ENCODE data around the gene GLCCI1.

Gene GLCCI1

GRCh38 chr7:7970237-7970530 is 1.6 kb downstream of the GLCCI1 start:
- Histone ChIP-seq H3K18ac (ENCODE audit: low read length) (no peak overlapping the region), H3K9ac (ENCODE audit: low read length) (no peak overlapping the region), H3K4ac (ENCODE audit: low read depth, low read length) (no peak overlapping the region), H4K12ac (ENCODE audit: low read depth, low read length) (no peak overlapping the region), H3K9me3 (ENCODE audit: insufficient read depth, low read depth, low read length) (no peaks in the 10 kb centered on the region), H3K4me2 (ENCODE audit: low read length) (peak overlapping the region; percentile 78), H2BK12ac (ENCODE audit: low read length) (no peak overlapping the region), H2AFZ (ENCODE audit: insufficient read depth, low read length, poor library complexity) (no peak overlapping the region), H3K27ac (ENCODE audit: low read depth, low read length) (no peak overlapping the region), H2BK5ac (ENCODE audit: low read depth, low read length, poor library complexity) (no peak overlapping the region), H4K8ac (ENCODE audit: low read depth, low read length) (no peak overlapping the region), H3K14ac (ENCODE audit: low read length) (no peak overlapping the region), H3K27me3 (ENCODE audit: insufficient read depth, low read length) (no peaks in the 10 kb centered on the region), H3K4me3 (ENCODE audit: low read depth, low read length) (no peak overlapping the region), H3K36me3 (ENCODE audit: control insufficient read depth in 1 of 2, insufficient read depth in 2 of 2, low read length in 2 of 2) (no peaks in the 10 kb centered on the region), H2AK5ac (ENCODE audit: low read length) (no peak overlapping the region), H3K79me1 (ENCODE audit: low read length) (peaks cover 12% of the 10 kb centered on the region), H3K79me2 (ENCODE audit: control insufficient read depth, insufficient read depth, low read length, poor library complexity) (peaks cover 11% of the 10 kb centered on the region), H3K4me1 (ENCODE audit: control insufficient read depth in 1 of 2, insufficient read depth in 2 of 2, low read length in 2 of 2) (peaks cover 0 to 4% of the 10 kb centered on the region in 2 experiments), H2BK120ac (ENCODE audit: insufficient read depth, low read length, poor library complexity) (no peak overlapping the region), H4K91ac (ENCODE audit: low read depth, low read length) (no peak overlapping the region), H3K23ac (ENCODE audit: low read length) (no peak overlapping the region)
- no CpG with 5 or more reads among the region's 6 CpGs for WGBS (ENCODE audit: extremely low coverage, insufficient coverage, insufficient read length)
- DNase-seq, result no peak

- Histone ChIP-seq H2AFZ (ENCODE audit: insufficient read depth, low read length, poor library complexity) (no peak overlapping the region), H3K79me2 (ENCODE audit: control insufficient read depth, insufficient read depth, low read length, poor library complexity) (peaks cover 11% of the 10 kb centered on the region), H4K91ac (ENCODE audit: low read depth, low read length) (no peak overlapping the region), H2AK5ac (ENCODE audit: low read length) (no peak overlapping the region), H3K27ac (ENCODE audit: low read depth, low read length) (no peak overlapping the region), H3K14ac (ENCODE audit: low read length) (no peak overlapping the region), H3K9ac (ENCODE audit: low read length) (no peak overlapping the region), H3K4me1 (ENCODE audit: control insufficient read depth in 1 of 2, insufficient read depth in 2 of 2, low read length in 2 of 2) (peaks cover 0 to 4% of the 10 kb centered on the region in 2 experiments), H3K18ac (ENCODE audit: low read length) (no peak overlapping the region), H3K9me3 (ENCODE audit: insufficient read depth, low read depth, low read length) (no peaks in the 10 kb centered on the region), H2BK12ac (ENCODE audit: low read length) (no peak overlapping the region), H4K8ac (ENCODE audit: low read depth, low read length) (no peak overlapping the region), H3K4me2 (ENCODE audit: low read length) (peak overlapping the region; percentile 74), H2BK5ac (ENCODE audit: low read depth, low read length, poor library complexity) (no peak overlapping the region), H3K23ac (ENCODE audit: low read length) (no peak overlapping the region), H4K12ac (ENCODE audit: low read depth, low read length) (no peak overlapping the region), H3K4me3 (ENCODE audit: low read depth, low read length) (no peak overlapping the region), H3K4ac (ENCODE audit: low read depth, low read length) (peak overlapping the region; percentile 41), H3K36me3 (ENCODE audit: control insufficient read depth in 1 of 2, insufficient read depth in 2 of 2, low read length in 2 of 2) (no peaks in the 10 kb centered on the region), H2BK120ac (ENCODE audit: insufficient read depth, low read length, poor library complexity) (no peak overlapping the region), H3K27me3 (ENCODE audit: insufficient read depth, low read length) (no peaks in the 10 kb centered on the region), H3K79me1 (ENCODE audit: low read length) (peaks cover 12% of the 10 kb centered on the region)
- no peak for DNase-seq
- WGBS (ENCODE audit: extremely low coverage, insufficient coverage, insufficient read length), result no CpG with 5 or more reads among the region's 7 CpGs
Measured at GRCh38 chr7:7970531-7971307, 2.1 kb downstream of the GLCCI1 start.

GRCh38 chr7:7971308-7972040 is 2.9 kb downstream of the GLCCI1 start:
- Histone ChIP-seq H3K9me3 (ENCODE audit: insufficient read depth, low read depth, low read length) (no peaks in the 10 kb centered on the region), H3K36me3 (ENCODE audit: control insufficient read depth in 1 of 2, insufficient read depth in 2 of 2, low read length in 2 of 2) (no peaks in the 10 kb centered on the region), H4K91ac (ENCODE audit: low read depth, low read length) (no peak overlapping the region), H3K9ac (ENCODE audit: low read length) (no peak overlapping the region), H3K18ac (ENCODE audit: low read length) (no peak overlapping the region), H3K4ac (ENCODE audit: low read depth, low read length) (peak overlapping the region; percentile 50), H2AFZ (ENCODE audit: insufficient read depth, low read length, poor library complexity) (no peak overlapping the region), H3K79me2 (ENCODE audit: control insufficient read depth, insufficient read depth, low read length, poor library complexity) (peaks cover 13% of the 10 kb centered on the region), H3K79me1 (ENCODE audit: low read length) (peaks cover 12% of the 10 kb centered on the region), H2BK12ac (ENCODE audit: low read length) (no peak overlapping the region), H3K27ac (ENCODE audit: low read depth, low read length) (no peak overlapping the region), H3K4me3 (ENCODE audit: low read depth, low read length) (no peak overlapping the region), H2BK5ac (ENCODE audit: low read depth, low read length, poor library complexity) (no peak overlapping the region), H3K4me2 (ENCODE audit: low read length) (peak overlapping the region; percentile 74), H4K8ac (ENCODE audit: low read depth, low read length) (no peak overlapping the region), H3K14ac (ENCODE audit: low read length) (no peak overlapping the region), H4K12ac (ENCODE audit: low read depth, low read length) (no peak overlapping the region), H3K4me1 (ENCODE audit: control insufficient read depth in 1 of 2, insufficient read depth in 2 of 2, low read length in 2 of 2) (peaks cover 0 to 4% of the 10 kb centered on the region in 2 experiments), H2BK120ac (ENCODE audit: insufficient read depth, low read length, poor library complexity) (no peak overlapping the region), H2AK5ac (ENCODE audit: low read length) (no peak overlapping the region), H3K27me3 (ENCODE audit: insufficient read depth, low read length) (no peaks in the 10 kb centered on the region), H3K23ac (ENCODE audit: low read length) (no peak overlapping the region)
- DNase-seq, result no peak
- WGBS (ENCODE audit: extremely low coverage, insufficient coverage, insufficient read length), result no CpG with 5 or more reads among the region's 9 CpGs

- H2BK5ac ChIP-seq (ENCODE audit: low read depth, low read length, poor library complexity), result no peak overlapping the region
- DNase-seq, result no peak
- peaks cover 0 to 4% of the 10 kb centered on the region in 2 experiments for H3K4me1 ChIP-seq (ENCODE audit: control insufficient read depth in 1 of 2, insufficient read depth in 2 of 2, low read length in 2 of 2)
- H3K27ac ChIP-seq (ENCODE audit: low read depth, low read length), result no peak overlapping the region
- no peak overlapping the region for H4K8ac ChIP-seq (ENCODE audit: low read depth, low read length)
- no peaks in the 10 kb centered on the region for H3K27me3 ChIP-seq (ENCODE audit: insufficient read depth, low read length)
- no peaks in the 10 kb centered on the region for H3K9me3 ChIP-seq (ENCODE audit: insufficient read depth, low read depth, low read length)
- H2AK5ac ChIP-seq (ENCODE audit: low read length), result no peak overlapping the region
- no peak overlapping the region for H4K12ac ChIP-seq (ENCODE audit: low read depth, low read length)
- no peak overlapping the region for H3K9ac ChIP-seq (ENCODE audit: low read length)
- no peak overlapping the region for H3K4ac ChIP-seq (ENCODE audit: low read depth, low read length)
- H2BK120ac ChIP-seq (ENCODE audit: insufficient read depth, low read length, poor library complexity), result no peak overlapping the region
- no peak overlapping the region for H3K14ac ChIP-seq (ENCODE audit: low read length)
- no peak overlapping the region for H3K23ac ChIP-seq (ENCODE audit: low read length)
- H3K4me3 ChIP-seq (ENCODE audit: low read depth, low read length), result no peak overlapping the region
- peaks cover 13% of the 10 kb centered on the region for H3K79me2 ChIP-seq (ENCODE audit: control insufficient read depth, insufficient read depth, low read length, poor library complexity)
- H3K36me3 ChIP-seq (ENCODE audit: control insufficient read depth in 1 of 2, insufficient read depth in 2 of 2, low read length in 2 of 2), result no peaks in the 10 kb centered on the region
- H3K18ac ChIP-seq (ENCODE audit: low read length), result no peak overlapping the region
- H4K91ac ChIP-seq (ENCODE audit: low read depth, low read length), result no peak overlapping the region
- H3K4me2 ChIP-seq (ENCODE audit: low read length), result peak overlapping the region; percentile 7
- H2AFZ ChIP-seq (ENCODE audit: insufficient read depth, low read length, poor library complexity), result no peak overlapping the region
- H2BK12ac ChIP-seq (ENCODE audit: low read length), result no peak overlapping the region
- H3K79me1 ChIP-seq (ENCODE audit: low read length), result peaks cover 12% of the 10 kb centered on the region
- no CpG with 5 or more reads among the region's 6 CpGs for WGBS (ENCODE audit: extremely low coverage, insufficient coverage, insufficient read length)
Measured at GRCh38 chr7:7972128-7972527, 3.5 kb downstream of the GLCCI1 start.

All from trophoblast cell (in vitro differentiated cells and primary cell).